Sigmoid colon (tissue), 4 donors: ENCODE data around the gene SLC36A4.

Experiments
- EP300 ChIP-seq, 4 donors: sonication (generic); formaldehyde crosslinking; IDR thresholded peaks; one replicate each; pipeline ENCODE4 v1.6.1; 2017; ENCODE audit warnings: antibody characterized with exemption in 4 of 4
- POLR2A ChIP-seq, 2 donors: fragments of 450-650 bp; IDR thresholded peaks; one replicate each; pipeline ENCODE4 v1.6.1; 2016; ENCODE audit warnings: antibody characterized with exemption in 2 of 2, mild to moderate bottlenecking in 2 of 2, moderate library complexity in 2 of 2
- POLR2AphosphoS5 ChIP-seq, 4 donors: sonication (generic); formaldehyde crosslinking; IDR thresholded peaks; one replicate each; pipeline ENCODE4 v1.6.1; 2017; ENCODE audit warnings: antibody characterized with exemption in 4 of 4
- TF ChIP-seq, protein P1 (sequence below), 4 experiments: fragments of 450-650 bp in 3 of 4; fragments of 200-600 bp in 1 of 4; IDR thresholded peaks; one replicate each; pipeline ENCODE4 v1.5.1; 2016 to 2019; ENCODE audit warnings: antibody characterized with exemption in 4 of 4, mild to moderate bottlenecking in 3 of 4, moderate library complexity in 2 of 4

DNA sequence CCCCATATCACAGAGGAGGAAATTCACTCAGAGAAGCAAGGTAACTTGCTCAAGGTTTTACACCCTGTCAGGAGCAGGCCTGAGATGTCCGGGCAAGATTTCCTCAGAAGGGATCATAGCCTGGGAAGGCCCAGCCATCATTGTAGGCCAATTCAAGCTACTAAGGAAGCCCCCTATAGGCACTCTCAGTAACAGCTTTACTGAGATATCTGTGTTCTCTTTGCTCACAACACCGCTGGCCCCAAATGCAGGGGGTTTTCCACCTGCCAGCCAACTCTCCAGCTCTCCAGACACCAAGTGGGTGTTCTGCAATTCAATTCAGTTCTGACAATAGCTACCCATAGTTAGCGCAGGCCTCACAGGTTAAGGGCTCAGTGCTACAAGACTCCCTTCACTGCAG, 84.0 kb downstream of the SLC36A4 start:
- TF ChIP-seq, protein P1, sequence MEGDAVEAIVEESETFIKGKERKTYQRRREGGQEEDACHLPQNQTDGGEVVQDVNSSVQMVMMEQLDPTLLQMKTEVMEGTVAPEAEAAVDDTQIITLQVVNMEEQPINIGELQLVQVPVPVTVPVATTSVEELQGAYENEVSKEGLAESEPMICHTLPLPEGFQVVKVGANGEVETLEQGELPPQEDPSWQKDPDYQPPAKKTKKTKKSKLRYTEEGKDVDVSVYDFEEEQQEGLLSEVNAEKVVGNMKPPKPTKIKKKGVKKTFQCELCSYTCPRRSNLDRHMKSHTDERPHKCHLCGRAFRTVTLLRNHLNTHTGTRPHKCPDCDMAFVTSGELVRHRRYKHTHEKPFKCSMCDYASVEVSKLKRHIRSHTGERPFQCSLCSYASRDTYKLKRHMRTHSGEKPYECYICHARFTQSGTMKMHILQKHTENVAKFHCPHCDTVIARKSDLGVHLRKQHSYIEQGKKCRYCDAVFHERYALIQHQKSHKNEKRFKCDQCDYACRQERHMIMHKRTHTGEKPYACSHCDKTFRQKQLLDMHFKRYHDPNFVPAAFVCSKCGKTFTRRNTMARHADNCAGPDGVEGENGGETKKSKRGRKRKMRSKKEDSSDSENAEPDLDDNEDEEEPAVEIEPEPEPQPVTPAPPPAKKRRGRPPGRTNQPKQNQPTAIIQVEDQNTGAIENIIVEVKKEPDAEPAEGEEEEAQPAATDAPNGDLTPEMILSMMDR (IDR thresholded peaks at IDR 0.05) = no peak
- TF ChIP-seq POLR2AphosphoS5 (IDR thresholded peaks at IDR 0.05) (no peak), EP300 (IDR thresholded peaks at IDR 0.05) (no peak), POLR2A (IDR thresholded peaks at IDR 0.05) (no peak)
